ENCODE measurements around the gene POLRMT. TPM values are rescaled to one million over a fixed set of nuclear protein-coding genes. Genes with fewer than 3 reads are reported as not detected.

Gene POLRMT
- total RNA-seq, 1 donor from 2014 or later: 53.6 TPM

GRCh38 chr19:657611-658010 is 24.3 kb upstream of the POLRMT start:
- DNase-seq (ENCODE audit: low spot score): no peak
- Mint-ChIP-seq H3K9me3 (ENCODE audit: unreplicated experiment) (no peaks in the 10 kb centered on the region), H3K4me1 (ENCODE audit: unreplicated experiment) (peaks cover 8% of the 10 kb centered on the region), H3K27me3 (ENCODE audit: unreplicated experiment) (peaks cover 9% of the 10 kb centered on the region), H3K36me3 (ENCODE audit: low read depth, unreplicated experiment) (peaks cover 4% of the 10 kb centered on the region), H3K27ac (ENCODE audit: unreplicated experiment) (no peak overlapping the region), H3K4me3 (ENCODE audit: unreplicated experiment) (no peak overlapping the region)
- no peak for TF ChIP-seq CTCF (IDR thresholded peaks at IDR 0.05; ENCODE audit: unreplicated experiment)

GRCh38 chr19:656751-657559 is 23.6 kb upstream of the POLRMT start:
- Mint-ChIP-seq H3K27ac (ENCODE audit: unreplicated experiment) (no peak overlapping the region), H3K27me3 (ENCODE audit: unreplicated experiment) (peaks cover 9% of the 10 kb centered on the region), H3K36me3 (ENCODE audit: low read depth, unreplicated experiment) (peaks cover 4% of the 10 kb centered on the region), H3K9me3 (ENCODE audit: unreplicated experiment) (no peaks in the 10 kb centered on the region), H3K4me1 (ENCODE audit: unreplicated experiment) (peaks cover 8% of the 10 kb centered on the region), H3K4me3 (ENCODE audit: unreplicated experiment) (no peak overlapping the region)
- DNase-seq (ENCODE audit: low spot score): no peak
- TF ChIP-seq CTCF (IDR thresholded peaks at IDR 0.05; ENCODE audit: unreplicated experiment): no peak

GRCh38 chr19:655691-656090 is 22.4 kb upstream of the POLRMT start:
- Mint-ChIP-seq H3K4me3 (ENCODE audit: unreplicated experiment) (no peak overlapping the region), H3K27me3 (ENCODE audit: unreplicated experiment) (peaks cover 5% of the 10 kb centered on the region), H3K4me1 (ENCODE audit: unreplicated experiment) (no peaks in the 10 kb centered on the region), H3K36me3 (ENCODE audit: low read depth, unreplicated experiment) (peaks cover 4% of the 10 kb centered on the region), H3K9me3 (ENCODE audit: unreplicated experiment) (no peaks in the 10 kb centered on the region), H3K27ac (ENCODE audit: unreplicated experiment) (no peak overlapping the region)
- no peak for DNase-seq (ENCODE audit: low spot score)
- no peak for TF ChIP-seq CTCF (IDR thresholded peaks at IDR 0.05; ENCODE audit: unreplicated experiment)

GRCh38 chr19:653425-653824 is 20.1 kb upstream of the POLRMT start:
- H3K36me3 Mint-ChIP-seq (ENCODE audit: low read depth, unreplicated experiment): peaks cover 4% of the 10 kb centered on the region
- no peak overlapping the region for H3K27ac Mint-ChIP-seq (ENCODE audit: unreplicated experiment)
- H3K4me3 Mint-ChIP-seq (ENCODE audit: unreplicated experiment): peak overlapping the region; percentile 47
- H3K27me3 Mint-ChIP-seq (ENCODE audit: unreplicated experiment): peaks cover 5% of the 10 kb centered on the region
- no peak for DNase-seq (ENCODE audit: low spot score)
- H3K4me1 Mint-ChIP-seq (ENCODE audit: unreplicated experiment): no peaks in the 10 kb centered on the region
- no peaks in the 10 kb centered on the region for H3K9me3 Mint-ChIP-seq (ENCODE audit: unreplicated experiment)
- TF ChIP-seq CTCF (IDR thresholded peaks at IDR 0.05; ENCODE audit: unreplicated experiment): no peak
